ENCODE measurements around the gene SCYL1. TPM values are rescaled to one million over a fixed set of nuclear protein-coding genes. Genes with fewer than 3 reads are reported as not detected.
A peak's percentile ranks its signal among the peaks of the same experiment; 100 is the strongest.
"Not testable (repeated sequence)": the region's sequence is repeated elsewhere in the genome, so short reads cannot be mapped to it uniquely, and the experiment has no call there.

The SCYL1 gene
- total and polyA plus RNA-seq, 8 donors = 40.1 to 83.9 (median 43.1) TPM

- H3K9me3 ChIP-seq; FAIRE-seq; ATAC-seq; H3K36me3 ChIP-seq; intact Hi-C loops (cut with DNase I); H3K27ac ChIP-seq; H3K27me3 ChIP-seq; H3K4me3 ChIP-seq: not testable (repeated sequence)
- WGBS, 2 donors = 90 to 96% methylated on average over 7 of the region's 7 CpGs
- peaks cover 0 to 11% (median 5%) of the 10 kb centered on the region in 3 donors for H3K4me1 ChIP-seq
- peak in 3 of 6 donors; percentile 23 to 42 (median 30) for DNase-seq
Observed at GRCh38 chr11:65523631-65523968, 1.3 kb upstream of the SCYL1 start.

DNA sequence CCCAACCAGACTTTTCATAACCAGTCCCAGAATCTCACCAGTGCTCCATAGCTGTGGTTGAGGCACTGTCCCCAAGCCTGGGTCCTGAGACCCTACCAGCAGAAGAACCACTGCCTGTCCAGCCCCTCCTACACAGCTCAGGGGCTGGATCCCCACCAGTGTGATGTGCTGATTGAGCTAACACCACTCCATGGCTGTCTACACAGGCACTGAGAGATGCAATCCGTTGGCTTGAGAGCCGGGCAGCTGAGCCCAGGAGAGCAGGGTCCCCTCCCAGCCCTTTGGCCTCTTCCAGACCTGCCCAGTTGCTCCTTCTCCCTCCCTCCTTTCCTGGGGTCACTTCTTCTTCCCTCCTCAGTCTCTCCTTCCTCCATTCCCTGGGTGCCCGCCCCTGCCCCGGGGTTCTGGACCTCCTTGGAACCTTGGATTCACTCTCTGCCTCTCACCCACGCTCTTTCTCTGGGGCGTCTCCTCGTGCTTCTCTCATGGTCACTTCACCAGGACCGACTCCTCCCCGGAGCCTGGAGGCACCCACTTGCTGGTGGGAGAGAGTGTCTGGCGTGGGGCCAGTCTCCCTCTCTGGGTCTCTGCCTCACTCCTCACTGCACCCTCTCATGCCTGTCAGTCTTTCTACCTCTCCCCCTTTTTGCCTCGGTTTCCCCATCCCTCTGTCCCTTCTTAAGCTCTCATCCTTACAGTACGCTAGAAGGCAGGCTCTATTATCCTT is 706 bp upstream of the SCYL1 start:
- Histone ChIP-seq H3K27ac (no peak overlapping the region), H3K36me3 (no peaks in the 10 kb centered on the region), H3K4me1 (peaks cover 0 to 11% (median 5%) of the 10 kb centered on the region in 3 donors), H3K9me3 (no peaks in the 10 kb centered on the region), H3K27me3 (no peaks in the 10 kb centered on the region), H3K4me3 (no peak overlapping the region)
- 39 to 41% methylated on average over 12 of the region's 12 CpGs for WGBS, 2 donors
- ATAC-seq (peak; percentile 1 to 26 (median 9)), DNase-seq (peak in 5 of 6 donors; percentile 51 to 84 (median 71)), FAIRE-seq (no peak)
- intact Hi-C loops (cut with DNase I) = no loop called here
- no peak for TF ChIP-seq CTCF (IDR thresholded peaks at IDR 0.05)

DNA sequence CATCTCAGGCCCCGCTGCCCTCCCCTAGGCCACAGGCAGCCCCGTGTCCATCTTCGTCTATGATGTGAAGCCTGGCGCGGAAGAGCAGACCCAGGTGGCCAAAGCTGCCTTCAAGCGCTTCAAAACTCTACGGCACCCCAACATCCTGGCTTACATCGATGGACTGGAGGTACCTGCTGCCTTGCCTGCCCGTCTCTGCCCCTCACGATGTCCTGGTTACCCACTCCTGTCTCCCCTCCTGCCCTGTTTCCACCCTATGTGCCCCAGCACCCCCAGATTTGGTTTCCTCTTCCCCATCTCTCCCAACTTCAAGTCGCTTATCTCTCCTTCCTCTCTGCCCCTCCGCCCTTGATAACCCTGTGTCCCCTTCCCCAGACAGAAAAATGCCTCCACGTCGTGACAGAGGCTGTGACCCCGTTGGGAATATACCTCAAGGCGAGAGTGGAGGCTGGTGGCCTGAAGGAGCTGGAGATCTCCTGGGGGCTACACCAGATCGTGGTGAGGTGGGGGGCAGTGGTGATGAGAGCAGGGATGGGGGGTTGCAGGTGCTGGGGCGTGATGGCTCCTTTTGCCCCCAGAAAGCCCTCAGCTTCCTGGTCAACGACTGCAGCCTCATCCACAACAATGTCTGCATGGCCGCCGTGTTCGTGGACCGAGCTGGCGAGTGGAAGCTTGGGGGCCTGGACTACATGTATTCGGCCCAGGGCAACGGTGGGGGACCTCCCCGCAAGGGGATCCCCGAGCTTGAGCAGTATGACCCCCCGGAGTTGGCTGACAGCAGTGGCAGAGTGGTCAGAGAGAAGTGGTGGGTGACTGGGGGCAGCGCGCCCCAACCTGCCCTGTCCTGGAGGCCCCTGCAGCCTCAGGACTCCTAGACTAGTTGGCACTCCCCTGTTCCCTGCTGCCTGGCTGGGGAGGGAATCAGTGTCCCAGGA is 930 bp downstream of the SCYL1 start:
- intact Hi-C loops (cut with DNase I) = no loop called here
- peaks cover 0 to 4% (median 2%) of the 10 kb centered on the region in 3 donors for H3K36me3 ChIP-seq
- no peak for TF ChIP-seq CTCF (IDR thresholded peaks at IDR 0.05)
- H3K27me3 ChIP-seq = no peaks in the 10 kb centered on the region
- peak overlapping the region; percentile 53 to 82 (median 60) for H3K27ac ChIP-seq
- peak in 1 of 6 donors; percentile 78 for DNase-seq
- WGBS, 2 donors = 36 to 37% methylated on average over 30 to 31 of the region's 31 CpGs
- peak overlapping the region; percentile 84 to 100 (median 100) for H3K4me3 ChIP-seq
- FAIRE-seq = no peak
- H3K4me1 ChIP-seq = peaks cover 0 to 11% (median 5%) of the 10 kb centered on the region in 3 donors
- no peaks in the 10 kb centered on the region for H3K9me3 ChIP-seq
- ATAC-seq = no peak

- intact Hi-C loops (cut with DNase I) = no loop called here
- peak in 1 of 6 donors; percentile 52 for DNase-seq
- H3K9me3 ChIP-seq = no peaks in the 10 kb centered on the region
- 88 to 93% methylated on average over 8 of the region's 8 CpGs for WGBS, 2 donors
- H3K27me3 ChIP-seq = no peaks in the 10 kb centered on the region
- no peak for TF ChIP-seq CTCF (IDR thresholded peaks at IDR 0.05)
- peaks cover 0 to 13% (median 2%) of the 10 kb centered on the region in 3 donors for H3K36me3 ChIP-seq
- H3K4me3 ChIP-seq = no peak overlapping the region
- no peak for ATAC-seq
- H3K4me1 ChIP-seq = peaks cover 0 to 11% (median 5%) of the 10 kb centered on the region in 3 donors
- no peak overlapping the region for H3K27ac ChIP-seq
- FAIRE-seq = no peak
Observed at GRCh38 chr11:65526744-65527143, 1.9 kb downstream of the SCYL1 start.

GRCh38 chr11:65528819-65529350 is 4.0 kb downstream of the SCYL1 start:
- DNase-seq (no peak), FAIRE-seq (no peak), ATAC-seq (no peak)
- no peak overlapping the region for H3K4me3 ChIP-seq
- no peaks in the 10 kb centered on the region for H3K9me3 ChIP-seq
- H3K27me3 ChIP-seq = no peaks in the 10 kb centered on the region
- no peak for TF ChIP-seq CTCF (IDR thresholded peaks at IDR 0.05)
- peaks cover 2 to 26% (median 9%) of the 10 kb centered on the region in 3 donors for H3K36me3 ChIP-seq
- no peak overlapping the region for H3K27ac ChIP-seq
- WGBS, 2 donors = 86 to 87% methylated on average over 12 of the region's 12 CpGs
- intact Hi-C loops (cut with DNase I) = no loop called here
- H3K4me1 ChIP-seq = peaks cover 0 to 11% (median 5%) of the 10 kb centered on the region in 3 donors

Measured in pancreas (tissue), 10 donors.